Fibroblast of peridontal ligament (primary cell): ENCODE results near the gene FHDC1.

Experiments
- DNase-seq: peaks from one replicate; pipeline ENCODE4 v3.0.0-alpha.2; 2010; ENCODE audit errors: extremely low read depth

FHDC1 gene

GRCh38 chr4:152935143-152935542, 980 bp upstream of the FHDC1 start:
- DNase-seq: no peak

GRCh38 chr4:152936446-152937335, 568 bp downstream of the FHDC1 start:
- peak; percentile 11 for DNase-seq

- peak; percentile 48 for DNase-seq
These were observed 1.5 kb downstream of the FHDC1 start for GRCh38 chr4:152937336-152938236.

- DNase-seq: no peak
These were observed 2.3 kb downstream of the FHDC1 start for GRCh38 chr4:152938237-152938947.

- DNase-seq: no peak
These were observed 3.5 kb downstream of the FHDC1 start for GRCh38 chr4:152939621-152940020.

- DNase-seq: no peak
These were observed 4.3 kb downstream of the FHDC1 start for GRCh38 chr4:152940461-152940860.

DNA sequence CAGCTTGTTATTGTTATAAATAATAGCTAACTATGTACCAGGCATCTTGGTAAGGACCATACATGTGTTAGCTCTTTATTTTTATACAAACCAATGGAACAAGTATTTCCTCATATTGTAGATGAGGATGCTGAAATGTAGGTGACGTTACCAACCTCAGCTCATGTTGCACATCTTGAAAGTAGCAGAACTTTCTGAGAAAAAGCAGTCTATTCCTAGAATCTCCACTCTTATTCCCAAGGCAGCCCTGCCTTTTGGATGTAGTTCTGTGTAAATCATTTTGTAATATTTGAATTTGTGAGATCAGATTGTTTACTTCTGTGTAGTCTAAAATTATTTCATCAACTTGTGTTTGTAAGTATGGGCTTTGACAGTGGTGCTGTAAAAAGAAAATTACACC, 5.3 kb downstream of the FHDC1 start:
- DNase-seq: no peak

DNA sequence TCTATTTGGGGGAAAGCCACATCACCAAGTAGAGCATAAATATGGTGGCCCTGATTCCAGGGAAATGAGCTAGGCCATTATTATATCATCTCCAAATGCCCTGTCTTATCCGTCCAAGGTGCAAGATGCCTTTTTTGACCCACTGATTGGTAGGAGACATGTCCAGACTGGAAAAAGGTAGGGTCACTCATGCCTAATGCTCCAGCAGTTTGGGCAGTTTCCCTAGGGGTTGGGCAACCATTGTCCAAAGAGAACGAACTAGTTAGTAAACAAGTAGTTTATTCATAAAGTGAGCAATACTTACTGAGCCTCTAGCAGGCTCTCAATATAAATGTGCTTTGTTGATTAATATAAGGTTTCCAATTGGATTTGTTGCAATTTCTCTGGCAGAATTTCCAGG, 6.2 kb downstream of the FHDC1 start:
- no peak for DNase-seq

DNA sequence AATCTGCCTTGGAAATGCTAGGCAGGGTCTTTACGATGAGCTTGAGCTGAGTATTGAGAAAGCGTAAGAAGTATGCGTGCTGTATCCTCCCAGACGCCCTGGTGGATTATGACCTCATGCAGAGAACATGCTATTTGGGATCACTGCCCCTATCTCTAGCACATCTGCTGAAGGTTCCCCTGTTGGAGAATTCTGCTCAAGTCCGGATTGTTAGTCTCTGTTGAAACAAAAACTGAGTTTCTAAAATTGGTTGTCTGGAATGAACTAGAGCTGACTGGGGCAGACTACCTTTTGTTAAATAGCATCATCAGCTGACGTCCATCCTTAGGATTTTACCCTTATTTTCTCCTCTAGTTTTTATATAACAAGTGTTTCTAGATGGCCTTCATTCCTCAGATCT, 7.5 kb downstream of the FHDC1 start:
- DNase-seq: peak; percentile 17

DNA sequence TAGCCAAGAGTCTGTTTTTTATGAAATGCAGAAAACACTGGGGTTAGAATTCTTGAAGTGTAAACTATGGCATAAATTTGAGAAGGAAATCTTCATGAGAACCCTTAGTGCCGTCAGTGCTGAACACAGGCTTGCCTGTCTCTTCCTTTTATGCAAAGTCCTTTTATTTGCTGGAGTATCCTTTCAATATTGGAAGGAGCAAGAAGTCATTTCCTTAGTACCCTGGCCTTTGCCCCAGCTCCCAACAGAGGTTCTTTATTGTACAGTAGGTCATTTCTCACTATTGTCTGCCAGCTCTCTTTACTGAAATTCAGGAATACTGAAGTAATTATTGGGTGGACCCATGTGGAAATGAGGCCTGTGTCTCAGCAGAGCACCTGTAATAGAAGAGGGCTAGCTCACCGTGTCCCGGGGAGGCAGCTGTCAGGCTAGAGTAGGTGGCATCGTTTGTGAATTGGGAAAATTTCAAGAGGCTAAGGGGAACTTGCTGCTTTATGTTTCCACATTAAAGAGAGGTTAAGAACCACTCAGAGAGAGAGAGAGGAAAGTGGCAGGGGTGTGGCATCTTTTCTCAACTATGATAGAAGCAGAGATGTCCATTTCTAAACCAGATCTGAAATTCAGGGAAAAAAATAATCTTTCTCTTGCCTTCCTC, 8.7 kb downstream of the FHDC1 start:
- no peak for DNase-seq

DNA sequence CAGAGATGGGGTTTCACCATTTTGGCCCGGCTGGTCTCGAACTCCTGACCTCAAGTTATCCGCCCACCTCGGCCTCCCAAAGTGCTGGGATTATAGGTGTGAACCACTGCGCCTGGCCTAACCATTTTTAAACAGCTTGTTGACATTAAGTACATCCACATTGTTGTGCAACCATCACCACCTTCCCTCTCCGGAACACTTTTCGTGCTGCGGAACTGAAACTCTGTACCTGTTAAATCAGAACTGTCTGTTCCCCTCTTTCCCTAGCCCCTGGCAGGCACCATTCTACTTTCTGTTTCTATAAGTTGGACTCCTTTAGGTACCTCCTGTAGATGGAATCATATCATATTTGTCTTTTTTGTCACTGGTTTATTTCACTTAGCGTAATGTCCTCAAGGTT, 9.5 kb downstream of the FHDC1 start:
- DNase-seq: no peak

DNA sequence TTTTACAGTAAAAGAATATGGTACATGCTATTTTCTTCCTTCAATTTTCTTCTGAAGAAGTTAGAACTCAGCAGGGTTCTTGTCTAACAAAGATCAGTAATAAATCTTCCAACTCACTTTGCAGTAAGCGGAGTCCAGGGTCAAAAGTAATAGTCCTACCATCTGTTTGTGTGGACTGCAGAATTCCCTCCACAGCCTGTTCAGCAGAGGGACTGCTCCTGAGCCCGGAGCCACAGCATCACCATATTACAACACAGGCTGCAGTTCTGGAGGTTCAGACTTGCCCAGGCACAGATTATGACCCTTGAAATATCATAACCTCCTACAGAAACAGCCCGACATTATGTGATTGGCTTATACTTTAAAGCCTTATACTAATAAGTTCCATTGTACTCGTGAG, 10.3 kb downstream of the FHDC1 start:
- no peak for DNase-seq

DNA sequence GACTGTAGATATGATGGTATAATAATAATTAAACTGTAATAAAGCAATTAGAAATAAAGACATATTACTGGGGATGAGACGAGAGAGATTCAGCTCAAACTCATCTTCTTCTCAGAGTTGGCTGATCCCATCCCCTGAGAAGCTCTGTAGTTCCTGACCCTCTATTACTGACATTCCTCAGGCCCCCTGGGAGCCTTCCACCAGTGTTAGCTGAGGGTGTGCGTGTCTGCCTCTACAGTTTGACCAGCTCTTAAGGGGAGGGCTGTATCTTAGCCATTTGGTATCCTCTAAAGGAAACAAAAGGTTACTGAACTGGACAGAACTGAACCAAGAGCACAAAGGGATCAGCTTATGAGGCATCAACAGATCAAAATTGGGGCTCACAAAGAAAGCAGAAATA, 11.2 kb downstream of the FHDC1 start:
- peak; percentile 27 for DNase-seq

DNA sequence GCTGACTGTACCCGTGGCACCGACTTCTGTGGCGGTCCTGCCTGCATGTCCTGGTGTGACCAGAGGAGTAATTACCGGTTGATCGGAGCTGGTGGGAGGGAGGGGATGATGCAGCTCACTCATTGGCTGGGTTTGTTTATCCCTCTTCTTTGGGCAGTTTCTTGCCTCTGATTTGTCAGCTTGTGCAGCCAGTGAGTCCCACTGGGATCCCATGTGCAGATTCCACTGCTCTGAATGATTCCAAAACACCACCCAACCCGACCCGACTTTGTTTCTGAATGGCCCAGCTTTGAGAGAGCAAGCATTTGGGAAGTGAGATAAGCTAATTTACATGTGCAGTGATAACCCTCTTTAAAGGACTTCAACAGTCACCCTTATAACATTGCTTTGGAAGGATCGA, 13.8 kb downstream of the FHDC1 start:
- DNase-seq: no peak

GRCh38 chr4:152950402-152951274, 14.5 kb downstream of the FHDC1 start:
- DNase-seq: no peak

GRCh38 chr4:152951348-152951747, 15.2 kb downstream of the FHDC1 start:
- DNase-seq: no peak

GRCh38 chr4:152953514-152953913, 17.4 kb downstream of the FHDC1 start:
- no peak for DNase-seq

GRCh38 chr4:152954741-152955140, 18.6 kb downstream of the FHDC1 start:
- DNase-seq: no peak

DNA sequence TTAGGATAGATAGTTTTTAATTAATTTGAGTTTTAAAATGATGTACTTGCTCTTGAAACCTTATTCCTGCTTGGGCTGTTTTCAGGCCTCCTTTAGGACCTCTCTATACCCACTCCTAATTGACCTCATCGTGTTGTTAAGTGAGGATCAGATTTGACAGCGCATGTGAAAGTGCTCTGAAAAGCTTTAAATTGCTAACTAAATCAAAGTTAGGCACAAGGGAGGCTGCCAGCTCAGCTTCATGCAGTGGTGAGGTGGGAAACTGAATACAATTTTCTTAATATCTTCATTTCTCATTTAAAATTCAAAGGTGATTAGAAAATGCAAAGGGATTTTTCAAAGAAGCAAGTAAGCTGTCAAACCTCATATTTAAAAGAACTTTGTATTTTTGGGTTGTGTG, 20.0 kb downstream of the FHDC1 start:
- no peak for DNase-seq

GRCh38 chr4:152956650-152957436, 20.7 kb downstream of the FHDC1 start:
- peak; percentile 59 for DNase-seq
